Right lobe of liver (tissue), 6 donors: ENCODE measurements around the gene PRSS35. TPM values are rescaled to one million over a fixed set of nuclear protein-coding genes. Genes with fewer than 3 reads are reported as not detected.
A peak's percentile ranks its signal among the peaks of the same experiment; 100 is the strongest.

ENCODE experiments used
- ATAC-seq, 4 donors: fragments of 200-7000 bp; cut with Tn5 transposase; one replicate each; pipeline ENCODE4 v1.9.1; 2020; ENCODE audit warnings: mild to moderate bottlenecking in 4 of 4, moderate library complexity in 4 of 4
- DNase-seq, 3 donors: peaks; one replicate each; pipeline ENCODE4 v3.0.0-alpha.2; 2020
- H3K27ac ChIP-seq, 3 donors: fragments of 200-600 bp; one replicate each; pipeline ENCODE4 v1.8.0; 2022
- H3K27me3 ChIP-seq, 2 donors: fragments of 200-600 bp; one replicate each; pipeline ENCODE4 v1.8.0; 2022
- H3K36me3 ChIP-seq, 4 donors: fragments of 200-600 bp; sonication (generic) in 1 of 4; one replicate each; pipeline versions ENCODE4 v1.5.1 to v1.8.0; 2017 to 2022; ENCODE audit warnings: control low read depth in 1 of 4
- H3K4me1 ChIP-seq, 4 donors: fragments of 200-600 bp; sonication (generic) in 1 of 4; one replicate each; pipeline versions ENCODE4 v1.5.1 to v1.8.0; 2017 to 2022; ENCODE audit warnings: control low read depth in 1 of 4
- H3K4me3 ChIP-seq, 3 donors: fragments of 200-600 bp; one replicate each; pipeline ENCODE4 v1.8.0; 2022
- H3K9me3 ChIP-seq, 4 donors: fragments of 200-600 bp; sonication (generic) in 1 of 4; one replicate each; pipeline versions ENCODE4 v1.5.1 to v1.8.0; 2017 to 2022; ENCODE audit warnings: control low read depth in 1 of 4
- CTCF ChIP-seq, 4 donors: fragments of 200-600 bp in 3 of 4; fragments of 450-650 bp in 1 of 4; IDR thresholded peaks; one replicate each; pipeline versions ENCODE4 v1.5.1 to v1.8.0; 2016 to 2022; ENCODE audit warnings: antibody characterized with exemption in 4 of 4, mild to moderate bottlenecking in 2 of 4
- POLR2A ChIP-seq: fragments of 450-650 bp; IDR thresholded peaks from one replicate; pipeline ENCODE4 v1.6.1; 2017; ENCODE audit warnings: antibody characterized with exemption, mild to moderate bottlenecking
- WGBS: methylation state at CpG from one replicate; pipeline ENCODE4 v1.1.6; 2018; ENCODE audit warnings: low coverage, low lambda C conversion rate; ENCODE audit not compliant: insufficient coverage; ENCODE audit errors: missing lambda C conversion rate; 5-methylcytosine and 5-hydroxymethylcytosine counted together
- intact Hi-C, 2 donors: fragments of 100-400 bp; cut with DNase I; formaldehyde crosslinking; loops; one replicate each; pipeline versions ENCODE4 v1.11.2 to v1.14.1; 2022
- total RNA-seq, 6 experiments: library from RNA; depleted of rRNA in 2 of 6; stranded (reverse); fragments of >200 nt in 2 of 6; fragmentation: NEBNext Ultra II Directional in 3 of 6; extraction: Animal tissue kit (Norgen Biotek cat#: 25700) in 3 of 6; gene quantifications; one replicate each; pipeline versions ENCODE4 v1.1.0 to v1.2.4, GENCODE V29; 2016 to 2023
- donor health status: DM: no; HTN: yes; CAD: no.
- donor health status: DM: no; HTN: no; CAD: no.
- donor health status: DM: no; HTN: no; CAD: no.
- donor health status: DM: no; HTN: yes; CAD: no.
- donor health status: DM: no; HTN: yes; CAD: no.

Gene PRSS35
- total RNA-seq, 6 experiments from 2014 or later = 0.20 TPM; not detected in 5

- no peaks in the 10 kb centered on the region for H3K9me3 ChIP-seq
- no peak for DNase-seq
- WGBS = 58% methylated on average over 4 of the region's 4 CpGs
- intact Hi-C loops = loop anchor here in 1 of 2 donors (10.0 kb wide), 1 partner anchor 294 kb away; no protein-coding TSS in a partner anchor
- peak in 2 of 4 donors; percentile 7 to 19 for TF ChIP-seq CTCF (IDR thresholded peaks at IDR 0.05)
- no peak for TF ChIP-seq POLR2A
- H3K36me3 ChIP-seq = no peaks in the 10 kb centered on the region
- H3K27ac ChIP-seq = no peak overlapping the region
- no peaks in the 10 kb centered on the region for H3K27me3 ChIP-seq
- H3K4me1 ChIP-seq = no peaks in the 10 kb centered on the region
- no peak for ATAC-seq
- H3K4me3 ChIP-seq = no peak overlapping the region
Observed at GRCh38 chr6:83518816-83519480, 6.6 kb downstream of the PRSS35 start.

GRCh38 chr6:83536034-83536646 is 23.8 kb downstream of the PRSS35 start:
- no peaks in the 10 kb centered on the region for H3K9me3 ChIP-seq
- 30% methylated on average over 5 of the region's 5 CpGs for WGBS
- H3K4me1 ChIP-seq = no peaks in the 10 kb centered on the region
- H3K4me3 ChIP-seq = no peak overlapping the region
- TF ChIP-seq CTCF (IDR thresholded peaks at IDR 0.05) (peak; percentile 47 to 78 (median 68)), POLR2A (no peak)
- DNase-seq (peak in 2 of 3 donors; percentile 28 to 49), ATAC-seq (peak; percentile 60 to 79 (median 71))
- H3K27me3 ChIP-seq = no peaks in the 10 kb centered on the region
- intact Hi-C loops = no loop called here
- no peak overlapping the region for H3K27ac ChIP-seq
- no peaks in the 10 kb centered on the region for H3K36me3 ChIP-seq

GRCh38 chr6:83536647-83537589 is 24.6 kb downstream of the PRSS35 start:
- intact Hi-C loops = no loop called here
- H3K27ac ChIP-seq = no peak overlapping the region
- no peaks in the 10 kb centered on the region for H3K4me1 ChIP-seq
- WGBS = 52% methylated on average over 4 of the region's 4 CpGs
- H3K9me3 ChIP-seq = no peaks in the 10 kb centered on the region
- DNase-seq (no peak), ATAC-seq (no peak)
- H3K36me3 ChIP-seq = no peaks in the 10 kb centered on the region
- no peaks in the 10 kb centered on the region for H3K27me3 ChIP-seq
- no peak overlapping the region for H3K4me3 ChIP-seq
- no peak for TF ChIP-seq CTCF (IDR thresholded peaks at IDR 0.05)
- TF ChIP-seq POLR2A = no peak

GRCh38 chr6:83539678-83540077 is 27.3 kb downstream of the PRSS35 start:
- intact Hi-C loops = no loop called here
- TF ChIP-seq CTCF (IDR thresholded peaks at IDR 0.05) = no peak
- no peak for TF ChIP-seq POLR2A
- Histone ChIP-seq H3K4me3 (no peak overlapping the region), H3K27ac (no peak overlapping the region), H3K27me3 (no peaks in the 10 kb centered on the region), H3K9me3 (no peaks in the 10 kb centered on the region), H3K4me1 (no peaks in the 10 kb centered on the region), H3K36me3 (no peaks in the 10 kb centered on the region)
- 35% methylated on average over 4 of the region's 4 CpGs for WGBS
- ATAC-seq (no peak), DNase-seq (no peak)
